HS-5 (cell line): ENCODE measurements around the gene CDKN1C.

Experiments
- DNase-seq: peaks from one replicate; pipeline ENCODE4 v3.0.0-alpha.2; 2012; ENCODE audit warnings: low read depth

The CDKN1C gene

GRCh38 chr11:2869561-2870427 lies 15.8 kb downstream of the CDKN1C start:
- DNase-seq, result no peak

- no peak for DNase-seq
These were observed 16.4 kb downstream of the CDKN1C start for GRCh38 chr11:2869134-2869526.

- DNase-seq, result no peak
These were observed 17.0 kb downstream of the CDKN1C start for GRCh38 chr11:2868506-2869133.

- no peak for DNase-seq
These were observed 17.7 kb downstream of the CDKN1C start for GRCh38 chr11:2867722-2868505.

GRCh38 chr11:2867142-2867541 lies 18.4 kb downstream of the CDKN1C start:
- DNase-seq, result no peak

GRCh38 chr11:2865922-2866577 lies 19.5 kb downstream of the CDKN1C start:
- DNase-seq, result no peak

GRCh38 chr11:2864901-2865300 lies 20.7 kb downstream of the CDKN1C start:
- no peak for DNase-seq

GRCh38 chr11:2863276-2863618 lies 22.3 kb downstream of the CDKN1C start:
- no peak for DNase-seq

- DNase-seq, result no peak
These were observed 22.9 kb downstream of the CDKN1C start for GRCh38 chr11:2862395-2863275.

GRCh38 chr11:2860636-2861035 lies 24.9 kb downstream of the CDKN1C start:
- DNase-seq, result peak; percentile 11

GRCh38 chr11:2859699-2860037 lies 25.9 kb downstream of the CDKN1C start:
- no peak for DNase-seq

GRCh38 chr11:2858995-2859698 lies 26.4 kb downstream of the CDKN1C start:
- DNase-seq, result no peak

- DNase-seq, result no peak
These were observed 27.7 kb downstream of the CDKN1C start for GRCh38 chr11:2857918-2858317.

- no peak for DNase-seq
These were observed 28.3 kb downstream of the CDKN1C start for GRCh38 chr11:2857276-2857675.

- DNase-seq, result no peak
These were observed 30.4 kb downstream of the CDKN1C start for GRCh38 chr11:2855162-2855561.

- no peak for DNase-seq
These were observed 31.5 kb downstream of the CDKN1C start for GRCh38 chr11:2853997-2854560.

GRCh38 chr11:2853401-2853800 lies 32.2 kb downstream of the CDKN1C start:
- DNase-seq, result no peak

GRCh38 chr11:2849994-2850770 lies 35.4 kb downstream of the CDKN1C start:
- DNase-seq, result no peak

- DNase-seq, result no peak
These were observed 37.1 kb downstream of the CDKN1C start for GRCh38 chr11:2848497-2848896.

- DNase-seq, result no peak
These were observed 38.0 kb downstream of the CDKN1C start for GRCh38 chr11:2847561-2847960.
